Measurements from ENCODE around the gene TLCD5.

Gene TLCD5

GRCh38 chr11:120329556-120329955 is 4.5 kb downstream of the TLCD5 start:
- POLR2A ChIA-PET (ENCODE audit: low non-redundant PET): no interaction called here
- no peak for DNase-seq (ENCODE audit: low spot score)
- no peak for TF ChIP-seq CTCF (conservative IDR thresholded peaks at IDR 0.05; ENCODE audit: low read depth)
- H3K27ac ChIP-seq: no peak overlapping the region; the same call in 1 of the 2 replicates
- CTCF ChIA-PET: interaction anchor here (0.6 to 0.7 kb wide), 2 partner anchors 114 to 690 kb away, joined by 3 read pairs; no protein-coding TSS in a partner anchor

GRCh38 chr11:120330045-120330444 is 4.9 kb downstream of the TLCD5 start:
- peak overlapping the region; percentile 54 for H3K27ac ChIP-seq
- no peak for DNase-seq (ENCODE audit: low spot score)
- POLR2A ChIA-PET (ENCODE audit: low non-redundant PET): no interaction called here
- TF ChIP-seq CTCF (conservative IDR thresholded peaks at IDR 0.05; ENCODE audit: low read depth): no peak
- CTCF ChIA-PET: interaction anchor here (0.7 kb wide), 1 partner anchor 114 kb away, joined by 3 read pairs; no protein-coding TSS in a partner anchor

GRCh38 chr11:120331301-120331996 is 6.3 kb downstream of the TLCD5 start:
- POLR2A ChIA-PET (ENCODE audit: low non-redundant PET): no interaction called here
- CTCF ChIA-PET: interaction anchor here (0.6 kb wide), 1 partner anchor 10 kb away, joined by 4 read pairs; no protein-coding TSS in a partner anchor
- peak; percentile 84 for DNase-seq (ENCODE audit: low spot score)
- H3K27ac ChIP-seq: peak overlapping the region; percentile 64
- TF ChIP-seq CTCF (conservative IDR thresholded peaks at IDR 0.05; ENCODE audit: low read depth): no peak

- no peak for DNase-seq (ENCODE audit: low spot score)
- H3K27ac ChIP-seq: peak overlapping the region; percentile 79
- ChIA-PET CTCF (interaction anchor here (0.6 kb wide), 1 partner anchor 39 kb away, joined by 3 read pairs; no protein-coding TSS in a partner anchor), POLR2A (ENCODE audit: low non-redundant PET) (no interaction called here)
- TF ChIP-seq CTCF (conservative IDR thresholded peaks at IDR 0.05; ENCODE audit: low read depth): no peak
These were observed 8.0 kb downstream of the TLCD5 start for GRCh38 chr11:120332822-120333716.

GRCh38 chr11:120333801-120334200 is 8.7 kb downstream of the TLCD5 start:
- no peak overlapping the region for H3K27ac ChIP-seq
- POLR2A ChIA-PET (ENCODE audit: low non-redundant PET): no interaction called here
- TF ChIP-seq CTCF (conservative IDR thresholded peaks at IDR 0.05; ENCODE audit: low read depth): no peak
- DNase-seq (ENCODE audit: low spot score): no peak
- CTCF ChIA-PET: interaction anchor here (0.6 to 0.8 kb wide), 5 partner anchors 27 to 619 kb away, joined by 3 to 4 read pairs (median 3); partner anchors contain the start of gene POU2F3

GRCh38 chr11:120334332-120334731 is 9.2 kb downstream of the TLCD5 start:
- no peak overlapping the region for H3K27ac ChIP-seq
- ChIA-PET CTCF (interaction anchor here (0.6 to 0.8 kb wide), 5 partner anchors 27 to 618 kb away, joined by 3 to 4 read pairs (median 3); partner anchors contain the start of gene POU2F3), POLR2A (ENCODE audit: low non-redundant PET) (no interaction called here)
- DNase-seq (ENCODE audit: low spot score): no peak
- TF ChIP-seq CTCF (conservative IDR thresholded peaks at IDR 0.05; ENCODE audit: low read depth): no peak

Data from RWPE1 (cell line).